HepG2 (cell line): ENCODE measurements around the gene CNNM3.

ENCODE experiments used
- ATF3 ChIP-seq: sonication (generic); formaldehyde crosslinking; IDR thresholded peaks from 2 replicates; pipeline ENCODE4 v1.4.0; 2020; ENCODE audit warnings: missing genetic modification reagents
- KAT7 ChIP-seq: IDR thresholded peaks from 2 replicates; pipeline ENCODE4 v1.6.1; 2018; ENCODE audit warnings: borderline replicate concordance, missing compliant biosample characterization
- SRSF1 ChIP-seq: fragments of 200-400 bp; formaldehyde crosslinking; optimal IDR thresholded peaks from 2 replicates; pipeline ENCODE3; 2017; ENCODE audit warnings: mild to moderate bottlenecking, low read depth, low read length, moderate library complexity
- TCF12 ChIP-seq, 2 experiments: fragments of 450-650 bp in 1 of 2; sonication (generic) in 1 of 2; formaldehyde crosslinking in 1 of 2; IDR thresholded peaks; 2 replicates each; pipeline versions ENCODE4 v1.6.1 to v1.8.0; 2017 to 2022; ENCODE audit warnings: antibody characterized with exemption in 1 of 2, mild to moderate bottlenecking in 1 of 2, missing genetic modification reagents in 1 of 2, moderate library complexity in 1 of 2
- WIZ ChIP-seq: sonication (generic); formaldehyde crosslinking; IDR thresholded peaks from 2 replicates; pipeline ENCODE4 v1.5.1; 2020; ENCODE audit warnings: mild to moderate bottlenecking, missing genetic modification reagents
- ZFYVE20 ChIP-seq: sonication (generic); formaldehyde crosslinking; IDR thresholded peaks from 2 replicates; pipeline ENCODE4 v1.8.0; 2023; ENCODE audit warnings: low read depth, mild to moderate bottlenecking, moderate library complexity, missing genetic modification reagents, borderline replicate concordance
- ZHX1 ChIP-seq: sonication (generic); formaldehyde crosslinking; IDR thresholded peaks from 2 replicates; pipeline ENCODE4 v1.8.1; 2022; ENCODE audit warnings: low read depth, mild to moderate bottlenecking, missing genetic modification reagents
- ZNF703 ChIP-seq: sonication (generic); formaldehyde crosslinking; IDR thresholded peaks from 2 replicates; pipeline ENCODE4 v1.5.1; 2020; ENCODE audit warnings: missing genetic modification reagents, mild to moderate bottlenecking, moderate library complexity, borderline replicate concordance
- ZNF747 ChIP-seq: sonication (generic); formaldehyde crosslinking; IDR thresholded peaks from 2 replicates; pipeline ENCODE4 v1.8.1; 2023; ENCODE audit warnings: missing genetic modification reagents, mild to moderate bottlenecking, borderline replicate concordance
- ZNF883 ChIP-seq: sonication (generic); formaldehyde crosslinking; IDR thresholded peaks from 2 replicates; pipeline ENCODE4 v1.5.1; 2020; ENCODE audit warnings: mild to moderate bottlenecking, missing genetic modification reagents; ENCODE audit errors: not compliant biosample characterization

GRCh38 chr2:96864343-96865091 is 48.4 kb downstream of the CNNM3 start:
- TF ChIP-seq ATF3 (CRISPR knock-in tag) (no peak), KAT7 (CRISPR knock-in tag) (no peak), ZNF747 (no peak), ZNF703 (no peak), SRSF1 (no peak), ZFYVE20 (CRISPR knock-in tag) (no peak), WIZ (CRISPR knock-in tag) (no peak), ZNF883 (CRISPR knock-in tag) (no peak), ZHX1 (CRISPR knock-in tag) (no peak), TCF12 (IDR thresholded peaks at IDR 0.05) (no peak), TCF12 (CRISPR knock-in tag; IDR thresholded peaks at IDR 0.05) (no peak)
